OCI-LY1 (cell line): ENCODE results near the gene EYS.

Experiments
- H2AFZ ChIP-seq: fragments of 200-600 bp; sonication (generic), shearing (Covaris generic); 2 replicates; pipeline ENCODE4 v1.6.0; 2014; ENCODE audit warnings: antibody characterized with exemption, mild to moderate bottlenecking, low read length
- H3F3A ChIP-seq: fragments of 200-600 bp; sonication (generic), shearing (Covaris generic); 2 replicates; pipeline ENCODE4 v1.6.0; 2014; ENCODE audit warnings: mild to moderate bottlenecking, antibody characterized with exemption, low read length, moderate library complexity; ENCODE audit not compliant: insufficient read depth
- H3K27ac ChIP-seq: fragments of 200-600 bp; sonication (generic); 2 replicates; pipeline ENCODE4 v1.5.1; 2014; ENCODE audit warnings: low read length, mixed run types, mild to moderate bottlenecking, low read depth; ENCODE audit not compliant: poor library complexity, severe bottlenecking
- H3K27me3 ChIP-seq: fragments of 200-600 bp; sonication (generic); 2 replicates; pipeline ENCODE4 v1.6.0; 2014; ENCODE audit warnings: antibody characterized with exemption, mild to moderate bottlenecking, low read length, moderate library complexity; ENCODE audit not compliant: insufficient read depth
- H3K36me3 ChIP-seq: fragments of 200-600 bp; sonication (generic); 2 replicates; pipeline ENCODE4 v1.6.1; 2014; ENCODE audit warnings: mild to moderate bottlenecking, antibody characterized with exemption, low read length, moderate library complexity, mixed read lengths; ENCODE audit not compliant: insufficient read depth
- H3K4me1 ChIP-seq: fragments of 200-600 bp; sonication (generic); 2 replicates; pipeline ENCODE4 v1.5.1; 2014; ENCODE audit warnings: mild to moderate bottlenecking, low read length, moderate library complexity; ENCODE audit not compliant: insufficient read depth, severe bottlenecking
- H3K4me2 ChIP-seq: fragments of 200-600 bp; sonication (generic), shearing (Covaris generic); 2 replicates; pipeline ENCODE4 v1.6.1; 2014; ENCODE audit warnings: low read length
- H3K4me3 ChIP-seq: fragments of 200-600 bp; sonication (generic); 2 replicates; pipeline ENCODE4 v1.5.1; 2014; ENCODE audit warnings: low read length, low read depth, mild to moderate bottlenecking, mixed read lengths; ENCODE audit not compliant: poor library complexity, severe bottlenecking
- H3K79me2 ChIP-seq: fragments of 200-600 bp; shearing (Covaris generic); 2 replicates; pipeline ENCODE4 v1.6.1; 2016; ENCODE audit warnings: mixed run types, low read length, mixed read lengths; ENCODE audit not compliant: insufficient read depth
- H3K9ac ChIP-seq: fragments of 200-600 bp; sonication (generic), shearing (Covaris generic); 2 replicates; pipeline ENCODE4 v1.6.1; 2014; ENCODE audit warnings: mild to moderate bottlenecking, low read length, mixed read lengths
- H3K9me2 ChIP-seq: fragments of 200-600 bp; sonication (generic), shearing (Covaris generic); 2 replicates; pipeline ENCODE4 v1.6.1; 2014; ENCODE audit warnings: low read depth, mild to moderate bottlenecking, low read length, mixed read lengths
- H3K9me3 ChIP-seq: fragments of 200-600 bp; shearing (Covaris generic); 2 replicates; pipeline ENCODE4 v1.6.1; 2014; ENCODE audit warnings: low read length, mixed read lengths
- H4K20me1 ChIP-seq: fragments of 200-600 bp; sonication (generic), shearing (Covaris generic); 2 replicates; pipeline ENCODE4 v1.6.0; 2016; ENCODE audit warnings: mild to moderate bottlenecking, low read length; ENCODE audit not compliant: insufficient read depth
- EZH2 ChIP-seq: fragments of 200-600 bp; sonication (generic), shearing (Covaris generic); IDR thresholded peaks from 2 replicates; pipeline ENCODE4 v1.8.0; 2017; ENCODE audit warnings: borderline replicate concordance, mixed run types, mild to moderate bottlenecking, antibody characterized with exemption, low read length, moderate library complexity, mixed read lengths
- TF ChIP-seq, protein P1 (sequence below): fragments of 200-600 bp; sonication (generic), shearing (Covaris generic); IDR thresholded peaks from 2 replicates; pipeline ENCODE4 v1.5.1; 2017; ENCODE audit warnings: mild to moderate bottlenecking, antibody characterized with exemption, low read length, moderate library complexity, mixed read lengths

EYS gene

DNA sequence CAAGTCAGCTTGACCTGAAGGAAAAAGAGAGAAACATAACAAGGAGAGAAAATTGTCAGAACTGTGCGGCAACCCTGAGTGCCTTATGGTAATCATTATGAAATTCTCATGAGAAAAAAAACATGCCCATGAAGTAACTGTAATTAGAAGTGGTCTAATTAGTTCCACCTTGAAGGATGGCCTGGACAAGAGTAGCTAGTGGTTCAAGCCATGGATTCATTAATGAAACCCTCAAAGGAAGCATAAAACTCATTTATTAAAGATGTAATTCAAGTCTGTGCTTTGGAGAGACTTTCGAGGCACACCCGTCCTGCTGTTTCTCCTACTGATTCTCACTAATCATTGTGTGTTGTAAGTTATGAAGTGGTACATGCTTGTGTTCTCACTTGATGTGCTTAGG, 1911.2 kb downstream of the EYS start:
- Histone ChIP-seq H3K36me3 (no peaks in the 10 kb centered on the region), H2AFZ (no peak overlapping the region), H3K79me2 (no peaks in the 10 kb centered on the region), H3K4me1 (no peaks in the 10 kb centered on the region), H3K9me3 (no peaks in the 10 kb centered on the region), H3K9me2 (no peaks in the 10 kb centered on the region), H3F3A (no peaks in the 10 kb centered on the region), H3K9ac (no peak overlapping the region), H3K4me2 (no peak overlapping the region), H3K4me3 (no peak overlapping the region), H4K20me1 (no peaks in the 10 kb centered on the region), H3K27ac (no peak overlapping the region), H3K27me3 (no peaks in the 10 kb centered on the region)
- TF ChIP-seq EZH2: no peak
- TF ChIP-seq, protein P1, sequence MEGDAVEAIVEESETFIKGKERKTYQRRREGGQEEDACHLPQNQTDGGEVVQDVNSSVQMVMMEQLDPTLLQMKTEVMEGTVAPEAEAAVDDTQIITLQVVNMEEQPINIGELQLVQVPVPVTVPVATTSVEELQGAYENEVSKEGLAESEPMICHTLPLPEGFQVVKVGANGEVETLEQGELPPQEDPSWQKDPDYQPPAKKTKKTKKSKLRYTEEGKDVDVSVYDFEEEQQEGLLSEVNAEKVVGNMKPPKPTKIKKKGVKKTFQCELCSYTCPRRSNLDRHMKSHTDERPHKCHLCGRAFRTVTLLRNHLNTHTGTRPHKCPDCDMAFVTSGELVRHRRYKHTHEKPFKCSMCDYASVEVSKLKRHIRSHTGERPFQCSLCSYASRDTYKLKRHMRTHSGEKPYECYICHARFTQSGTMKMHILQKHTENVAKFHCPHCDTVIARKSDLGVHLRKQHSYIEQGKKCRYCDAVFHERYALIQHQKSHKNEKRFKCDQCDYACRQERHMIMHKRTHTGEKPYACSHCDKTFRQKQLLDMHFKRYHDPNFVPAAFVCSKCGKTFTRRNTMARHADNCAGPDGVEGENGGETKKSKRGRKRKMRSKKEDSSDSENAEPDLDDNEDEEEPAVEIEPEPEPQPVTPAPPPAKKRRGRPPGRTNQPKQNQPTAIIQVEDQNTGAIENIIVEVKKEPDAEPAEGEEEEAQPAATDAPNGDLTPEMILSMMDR: no peak

GRCh38 chr6:63795006-63795405, 1912.0 kb downstream of the EYS start:
- Histone ChIP-seq H3K79me2 (no peaks in the 10 kb centered on the region), H3K9me3 (no peaks in the 10 kb centered on the region), H3K36me3 (no peaks in the 10 kb centered on the region), H3K4me1 (no peaks in the 10 kb centered on the region), H3F3A (no peaks in the 10 kb centered on the region), H3K4me3 (no peak overlapping the region), H3K4me2 (no peak overlapping the region), H3K27me3 (no peaks in the 10 kb centered on the region), H3K9ac (no peak overlapping the region), H3K27ac (no peak overlapping the region), H4K20me1 (no peaks in the 10 kb centered on the region), H3K9me2 (no peaks in the 10 kb centered on the region), H2AFZ (no peak overlapping the region)
- no peak for TF ChIP-seq EZH2
- TF ChIP-seq, protein P1: no peak

- Histone ChIP-seq H3K79me2 (no peaks in the 10 kb centered on the region), H3K27me3 (no peaks in the 10 kb centered on the region), H3K9ac (no peak overlapping the region), H3K36me3 (no peaks in the 10 kb centered on the region), H3K4me2 (no peak overlapping the region), H3F3A (no peaks in the 10 kb centered on the region), H4K20me1 (no peaks in the 10 kb centered on the region), H3K9me3 (no peaks in the 10 kb centered on the region), H3K4me1 (no peaks in the 10 kb centered on the region), H3K4me3 (no peak overlapping the region), H3K27ac (no peak overlapping the region), H2AFZ (no peak overlapping the region), H3K9me2 (no peaks in the 10 kb centered on the region)
- TF ChIP-seq, protein P1: no peak
- no peak for TF ChIP-seq EZH2
These were observed 1913.4 kb downstream of the EYS start for GRCh38 chr6:63793465-63794137.
